ENCODE results near the gene NTSR1. TPM values are rescaled to one million over a fixed set of nuclear protein-coding genes. Genes with fewer than 3 reads are reported as not detected.

NTSR1 gene
- total and polyA plus RNA-seq, 3 donors from 2014 or later, result 0.41 to 1.3 (median 0.81) TPM

GRCh38 chr20:62762801-62763368 lies 54.2 kb downstream of the NTSR1 start:
- peaks cover 6% of the 10 kb centered on the region for H3K4me1 ChIP-seq
- 90 to 91% methylated on average over 7 to 16 of the region's 16 CpGs for WGBS, 2 donors
- no peaks in the 10 kb centered on the region for H3K9me3 ChIP-seq
- intact Hi-C loops (cut with DNase I; ENCODE audit: low total_unique reads), result no loop called here
- no peaks in the 10 kb centered on the region for H3K27me3 ChIP-seq
- no peaks in the 10 kb centered on the region for H3K36me3 ChIP-seq (ENCODE audit: low read depth, missing control alignments)
- TF ChIP-seq CTCF (IDR thresholded peaks at IDR 0.05), result no peak
- TF ChIP-seq POLR2A (IDR thresholded peaks at IDR 0.05), result no peak
- H3K4me3 ChIP-seq, result no peak overlapping the region
- DNase-seq, result no peak
- no peak overlapping the region for H3K27ac ChIP-seq

GRCh38 chr20:62763404-62763803 lies 54.8 kb downstream of the NTSR1 start:
- Histone ChIP-seq H3K27me3 (no peaks in the 10 kb centered on the region), H3K36me3 (ENCODE audit: low read depth, missing control alignments) (no peaks in the 10 kb centered on the region)
- WGBS, 2 donors, result 95 to 98% methylated on average over 4 of the region's 4 CpGs

GRCh38 chr20:62764156-62764935 lies 55.7 kb downstream of the NTSR1 start:
- no peak for DNase-seq
- no peak overlapping the region for H3K27ac ChIP-seq
- no peaks in the 10 kb centered on the region for H3K27me3 ChIP-seq
- H3K36me3 ChIP-seq (ENCODE audit: low read depth, missing control alignments), result no peaks in the 10 kb centered on the region
- peaks cover 10% of the 10 kb centered on the region for H3K4me1 ChIP-seq
- H3K9me3 ChIP-seq, result no peaks in the 10 kb centered on the region
- 84 to 96% methylated on average over 10 to 26 of the region's 26 CpGs for WGBS, 2 donors
- TF ChIP-seq CTCF (IDR thresholded peaks at IDR 0.05), result no peak
- no peak for TF ChIP-seq POLR2A (IDR thresholded peaks at IDR 0.05)
- no peak overlapping the region for H3K4me3 ChIP-seq
- intact Hi-C loops (cut with DNase I; ENCODE audit: low total_unique reads), result no loop called here

More at GRCh38 chr20:62763404-62763803, 54.8 kb downstream of the NTSR1 start:
- TF ChIP-seq CTCF (IDR thresholded peaks at IDR 0.05), result no peak
- TF ChIP-seq POLR2A (IDR thresholded peaks at IDR 0.05), result no peak
- Histone ChIP-seq H3K9me3 (no peaks in the 10 kb centered on the region), H3K4me3 (no peak overlapping the region), H3K4me1 (peaks cover 6% of the 10 kb centered on the region), H3K27ac (no peak overlapping the region)
- DNase-seq, result no peak
- intact Hi-C loops (cut with DNase I; ENCODE audit: low total_unique reads), result no loop called here

- Histone ChIP-seq H3K27me3 (no peaks in the 10 kb centered on the region), H3K4me3 (no peak overlapping the region), H3K36me3 (ENCODE audit: low read depth, missing control alignments) (no peaks in the 10 kb centered on the region), H3K9me3 (no peaks in the 10 kb centered on the region), H3K27ac (no peak overlapping the region), H3K4me1 (peaks cover 10% of the 10 kb centered on the region)
- WGBS, 2 donors, result 92 to 94% methylated on average over 4 to 6 of the region's 6 CpGs
- TF ChIP-seq POLR2A (IDR thresholded peaks at IDR 0.05) (no peak), CTCF (IDR thresholded peaks at IDR 0.05) (no peak)
- intact Hi-C loops (cut with DNase I; ENCODE audit: low total_unique reads), result no loop called here
- no peak for DNase-seq
These were observed 56.4 kb downstream of the NTSR1 start for GRCh38 chr20:62765021-62765420.

Data from testis (tissue), 3 donors.